Mammary epithelial cell (primary cell): ENCODE results near the gene C1GALT1.
"Not testable (repeated sequence)": the region's sequence is repeated elsewhere in the genome, so short reads cannot be mapped to it uniquely, and the experiment has no call there.

ENCODE experiments used
- CTCF ChIP-seq, 2 donors: IDR thresholded peaks in 1 of 2; conservative IDR thresholded peaks in 1 of 2; 2 replicates each; pipeline ENCODE4 v1.5.1; 2011 to 2012; ENCODE audit warnings: inconsistent platforms in 2 of 2, low read length in 2 of 2, mild to moderate bottlenecking in 2 of 2, control low read depth in 1 of 2, low read depth in 1 of 2; ENCODE audit not compliant: insufficient read depth in 1 of 2; ENCODE audit errors: extremely low read depth in 1 of 2
- EZH2 ChIP-seq: IDR thresholded peaks from 2 replicates; pipeline ENCODE4 v1.6.1; 2012; ENCODE audit warnings: low read length, inconsistent platforms, borderline replicate concordance

GRCh38 chr7:7200255-7200654 is 17.9 kb downstream of the C1GALT1 start:
- TF ChIP-seq CTCF (conservative IDR thresholded peaks at IDR 0.05 in 1 of 2, IDR thresholded peaks at IDR 0.05 in 1 of 2; ENCODE audit: extremely low read depth in 1 of 2, insufficient read depth in 1 of 2, low read depth in 1 of 2, low read length in 2 of 2); EZH2: not testable (repeated sequence)
